Activated T-cell treated with anti-CD3 and anti-CD28 coated beads for 1 hour (primary cell): Measurements from ENCODE around the gene KCNMA1.
A peak's percentile ranks its signal among the peaks of the same experiment; 100 is the strongest.

ENCODE experiments used
- DNase-seq: peaks from one replicate; pipeline ENCODE4 v3.0.0-alpha.2; 2020; ENCODE audit warnings: low read depth

The KCNMA1 gene

DNA sequence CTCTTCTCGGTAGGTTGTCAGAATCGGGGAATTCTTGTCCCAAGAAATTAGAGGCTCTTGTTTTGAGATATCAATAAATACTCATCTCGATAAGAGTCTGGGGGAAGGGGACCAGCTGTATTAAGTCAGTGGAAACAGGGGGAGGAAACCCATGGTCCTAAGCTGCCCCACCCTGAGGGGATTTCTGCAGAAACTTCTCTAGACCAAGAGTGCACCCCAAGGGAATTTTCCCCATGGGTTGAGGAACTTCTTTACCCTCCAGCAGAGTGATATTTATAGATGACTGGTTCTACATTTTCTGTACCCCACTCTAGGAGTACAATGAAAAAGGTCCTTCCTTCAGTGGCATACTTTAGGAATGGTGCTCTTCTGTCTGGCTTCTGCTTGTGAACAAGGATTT lies 627.2 kb downstream of the KCNMA1 start:
- no peak for DNase-seq

DNA sequence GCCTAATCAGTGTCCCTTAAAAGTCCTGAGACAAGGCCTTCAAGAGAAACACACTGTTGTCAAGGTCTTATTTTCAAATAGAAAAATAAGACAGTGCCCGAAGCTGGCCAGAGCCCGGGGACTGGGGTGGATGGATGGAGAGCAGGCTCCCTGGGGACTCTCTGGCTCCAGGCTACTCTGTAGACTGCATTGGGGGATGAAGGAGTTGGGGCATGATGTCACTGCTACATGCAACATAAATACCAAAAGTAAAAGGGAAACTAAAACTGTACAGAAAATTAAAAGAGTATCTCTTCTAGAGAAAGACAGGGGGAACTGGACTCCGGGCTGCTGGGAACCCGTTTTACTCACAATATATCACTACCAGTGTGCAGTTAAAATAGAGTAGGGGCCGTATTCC lies 629.8 kb downstream of the KCNMA1 start:
- no peak for DNase-seq

DNA sequence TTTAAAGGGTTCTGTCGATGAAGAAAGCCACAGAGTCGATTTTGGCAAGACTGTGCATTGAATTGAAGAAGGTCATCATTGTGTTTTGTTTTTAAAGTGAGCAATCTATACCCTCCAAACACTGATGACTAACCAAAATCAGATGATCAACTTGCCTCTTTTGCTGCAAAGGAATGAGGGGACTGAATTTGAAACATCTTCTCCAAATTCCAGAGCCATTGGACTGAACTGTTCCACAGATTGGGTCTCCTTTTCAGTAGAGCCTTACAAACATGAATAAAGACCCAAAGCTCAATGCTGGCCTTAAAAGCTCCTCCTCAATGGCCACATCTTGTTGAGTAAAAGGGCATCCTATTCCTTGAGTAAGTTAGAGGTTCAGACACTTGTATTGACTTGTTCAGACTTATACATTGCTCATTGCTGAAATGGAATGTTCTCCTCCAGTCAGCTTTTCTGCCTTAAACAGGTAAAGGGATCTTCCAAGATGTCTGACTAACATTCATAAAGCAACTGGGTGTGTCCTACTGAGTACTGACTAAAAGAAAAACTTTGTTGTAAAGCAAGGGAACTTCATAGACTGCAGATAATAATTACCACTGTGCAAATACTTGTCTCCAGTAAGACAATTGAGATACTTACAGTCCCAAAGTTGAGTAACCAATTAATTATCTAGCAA lies 630.6 kb downstream of the KCNMA1 start:
- no peak for DNase-seq

DNA sequence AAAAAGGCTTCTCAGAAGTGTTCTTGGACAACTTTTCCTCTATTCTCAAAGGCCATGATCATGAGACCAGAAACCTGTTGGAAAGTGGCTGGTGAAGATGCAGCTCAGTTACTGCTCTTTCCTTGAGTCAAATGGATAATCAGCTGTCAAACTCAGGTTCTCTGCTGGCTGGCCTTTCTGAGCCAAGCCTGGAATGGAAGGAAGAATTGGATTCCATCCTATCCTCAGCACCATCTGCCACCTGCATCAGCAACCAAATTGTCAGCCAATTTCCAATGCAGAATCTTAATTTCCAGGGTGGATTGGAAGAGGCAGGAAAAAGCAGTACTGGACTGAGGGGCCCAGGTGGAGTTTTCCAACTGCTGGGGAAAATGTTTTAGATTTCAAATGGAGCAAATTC lies 631.7 kb downstream of the KCNMA1 start:
- DNase-seq = no peak

DNA sequence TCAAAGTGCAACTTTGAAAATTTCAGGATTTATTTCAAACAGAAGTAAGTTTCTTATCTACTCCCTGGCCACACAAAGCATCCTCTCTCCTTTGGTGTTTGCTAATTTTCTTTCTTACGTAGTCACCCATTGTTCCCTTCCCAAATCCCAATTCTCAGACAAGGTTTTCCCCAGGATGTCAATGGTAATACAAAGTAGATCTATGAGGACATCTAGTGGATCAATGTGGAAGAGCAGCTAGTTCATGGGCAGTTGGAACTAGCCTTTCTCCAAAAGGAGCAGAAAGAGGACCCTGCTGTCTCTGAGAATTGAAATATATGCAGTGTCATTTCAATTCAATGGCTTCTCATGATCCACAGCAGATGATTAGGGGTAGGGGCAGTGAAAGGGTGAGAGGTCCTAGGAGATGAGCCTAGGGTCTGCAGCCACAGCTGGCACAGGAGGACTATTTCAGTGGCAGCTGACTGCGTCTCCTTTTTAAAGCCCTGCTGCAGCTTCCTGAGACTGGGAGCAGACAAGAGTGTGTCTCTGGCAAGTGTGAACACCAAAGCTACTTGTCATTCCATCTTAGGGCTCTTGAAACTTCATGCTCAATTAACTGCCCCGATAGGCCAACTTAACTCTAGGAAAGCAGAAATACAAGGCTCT lies 632.6 kb downstream of the KCNMA1 start:
- DNase-seq = no peak

DNA sequence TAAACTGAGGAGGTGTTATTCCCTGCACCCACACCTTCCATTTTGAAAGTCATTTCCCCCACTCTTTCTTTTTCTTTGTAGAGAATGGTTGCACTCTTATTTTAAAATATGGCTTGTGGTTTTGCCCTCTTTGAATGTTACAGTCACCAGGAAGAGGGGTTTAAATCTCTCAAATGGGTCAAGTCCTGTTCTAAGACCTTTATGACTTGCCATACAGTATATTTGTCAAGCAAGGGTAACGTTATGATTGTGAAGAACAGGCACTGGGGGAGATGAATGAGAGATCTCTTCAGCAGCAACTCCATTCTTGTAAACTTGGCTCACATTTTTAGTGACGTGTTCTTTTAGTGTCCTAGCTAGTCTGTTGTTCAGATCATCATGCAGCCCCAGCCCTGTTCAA lies 634.7 kb downstream of the KCNMA1 start:
- DNase-seq = no peak

DNA sequence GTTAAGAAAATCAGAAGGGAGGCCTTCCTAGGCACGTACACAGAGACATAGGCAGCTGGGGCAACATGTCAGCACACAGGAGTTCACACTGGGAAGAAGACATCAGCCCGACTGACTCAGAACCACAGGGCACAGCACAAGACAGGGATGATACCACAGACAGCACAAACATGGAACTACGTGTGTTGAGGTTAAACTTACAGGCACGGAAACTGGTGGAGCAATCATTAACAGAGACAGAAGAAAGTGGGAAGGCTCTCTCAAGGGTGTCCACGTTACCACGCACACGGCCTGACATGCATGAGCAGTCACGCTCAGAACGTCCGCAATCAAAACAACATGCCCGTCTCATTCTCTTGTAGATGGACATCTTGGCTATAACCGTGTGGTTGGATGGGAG lies 636.4 kb downstream of the KCNMA1 start:
- no peak for DNase-seq

DNA sequence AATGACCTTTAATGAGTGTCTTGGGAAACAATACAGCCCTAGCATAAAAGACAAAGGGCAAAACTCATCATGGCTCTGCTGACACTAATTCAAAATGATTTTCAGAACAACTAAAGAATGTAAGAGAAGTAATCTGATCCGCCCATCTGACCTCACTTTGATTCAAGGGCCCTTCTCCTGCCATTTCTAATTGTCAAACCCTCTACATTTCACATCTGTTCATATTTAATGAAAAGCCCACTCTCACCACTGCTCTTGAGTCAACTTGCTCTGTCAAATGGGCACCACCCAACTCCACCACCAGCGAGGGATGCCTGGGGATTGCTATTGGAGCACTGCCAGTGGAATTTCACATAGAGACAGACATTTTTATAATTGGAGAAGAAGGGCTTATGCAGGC lies 639.2 kb downstream of the KCNMA1 start:
- no peak for DNase-seq

DNA sequence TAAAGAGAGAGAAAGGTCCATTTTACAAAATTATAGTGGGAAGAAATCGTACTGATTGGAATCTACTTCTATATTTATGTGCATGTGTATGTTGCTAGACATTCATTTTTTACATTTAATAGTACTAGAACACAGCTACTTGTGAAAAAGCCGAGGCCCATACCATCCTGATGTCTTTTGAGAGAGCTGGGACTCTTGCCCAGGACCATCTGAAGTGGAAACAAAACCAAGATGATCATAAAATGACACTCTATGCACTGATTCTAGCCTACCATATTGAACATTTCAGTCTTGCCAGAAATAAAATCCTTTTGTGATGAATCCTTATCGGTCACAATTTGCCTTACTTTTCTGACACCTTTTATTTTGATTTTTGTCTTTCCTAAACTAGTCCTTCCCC lies 640.0 kb downstream of the KCNMA1 start:
- no peak for DNase-seq

DNA sequence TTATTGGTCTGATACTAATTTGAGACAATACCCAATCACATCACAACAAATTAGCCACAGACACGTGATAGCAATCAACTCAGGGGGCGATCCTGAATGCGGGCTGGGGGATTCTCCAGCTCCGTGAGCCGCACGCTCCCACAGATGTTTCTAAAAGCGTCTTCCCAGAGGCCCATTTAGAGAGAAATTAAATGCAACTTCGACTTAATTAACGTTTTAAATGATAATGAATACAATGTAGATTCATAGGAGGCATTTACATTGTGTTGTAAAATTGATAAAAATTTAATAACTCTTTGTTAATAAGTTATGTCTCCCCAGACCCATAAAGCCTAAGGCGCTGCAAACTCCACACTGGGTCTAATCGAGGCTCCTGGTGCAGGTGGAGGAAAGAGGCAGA lies 642.6 kb downstream of the KCNMA1 start:
- no peak for DNase-seq

DNA sequence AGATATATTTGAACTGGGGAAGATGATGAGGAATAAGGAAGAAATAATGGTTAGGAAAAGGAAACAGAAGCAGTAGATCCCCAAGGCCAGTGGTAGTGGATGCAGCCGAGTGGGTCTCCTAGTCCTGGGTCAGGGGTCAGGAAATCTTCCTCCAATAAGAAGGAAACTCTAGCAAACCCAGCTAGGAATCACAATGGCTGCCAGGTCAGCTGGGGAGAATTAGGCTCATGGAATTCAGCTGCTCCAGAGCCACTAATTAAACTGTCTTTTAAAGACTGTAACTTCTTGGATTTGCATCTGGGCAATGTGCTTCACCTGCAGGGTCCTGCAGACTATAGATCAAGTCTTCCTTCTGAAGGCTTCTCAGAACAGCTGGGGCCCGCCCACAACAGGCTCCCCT lies 644.4 kb downstream of the KCNMA1 start:
- DNase-seq = no peak

DNA sequence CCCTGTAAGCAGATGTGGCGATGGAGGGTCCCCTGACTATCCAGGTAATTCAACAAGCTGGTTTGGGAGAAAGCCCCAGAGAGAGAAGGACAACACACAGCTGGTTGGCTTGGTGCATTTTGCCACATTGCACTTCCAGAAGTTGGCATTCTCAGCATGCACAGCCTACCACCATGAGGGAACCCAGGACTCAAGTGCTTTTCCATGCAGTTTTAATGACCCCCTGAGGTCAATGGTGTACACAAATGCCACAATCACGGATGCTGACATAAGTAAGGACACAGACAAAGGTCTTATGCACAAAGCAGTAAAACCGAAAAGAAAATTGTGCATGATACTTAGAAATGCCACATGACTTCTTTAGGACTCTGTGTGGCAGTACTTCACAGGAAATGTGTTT lies 645.1 kb downstream of the KCNMA1 start:
- DNase-seq = no peak

DNA sequence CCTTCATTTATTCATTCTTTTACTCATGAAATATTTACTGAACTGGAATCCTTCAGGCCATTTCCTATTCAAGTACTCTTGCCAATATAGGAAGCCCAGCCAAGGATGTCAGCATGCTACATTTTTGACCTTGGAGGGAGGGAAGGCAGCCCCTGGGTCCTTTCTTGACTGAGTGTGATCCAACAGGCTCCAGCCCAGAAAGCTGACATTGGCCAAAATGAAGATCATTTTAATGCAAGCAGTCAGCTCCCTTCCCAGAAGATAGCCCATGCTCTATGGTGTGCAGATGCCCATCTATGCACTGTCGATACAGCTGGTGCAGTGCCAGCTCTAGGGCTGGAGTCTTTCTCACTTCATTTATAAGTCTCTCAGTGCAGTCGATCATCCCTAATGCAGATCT lies 646.0 kb downstream of the KCNMA1 start:
- no peak for DNase-seq

DNA sequence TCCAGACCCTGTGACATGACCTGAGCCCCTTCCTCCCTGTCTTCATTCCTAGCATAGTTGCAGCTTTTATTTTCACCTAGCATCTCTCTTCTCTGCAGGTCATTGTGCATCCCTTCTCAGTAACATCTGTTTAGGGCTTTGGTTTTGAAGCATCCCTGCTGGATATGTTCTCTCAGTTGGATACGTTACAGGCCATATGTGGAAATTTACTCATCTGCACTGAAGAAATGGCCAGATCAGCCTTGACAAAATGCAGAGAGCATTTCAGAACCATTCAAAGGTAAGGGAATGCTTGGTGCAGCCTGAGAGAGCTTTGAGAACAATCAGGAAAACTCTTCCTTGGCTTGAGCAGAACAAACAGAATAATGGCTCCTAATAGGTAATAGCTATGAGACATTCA lies 647.0 kb downstream of the KCNMA1 start:
- no peak for DNase-seq

DNA sequence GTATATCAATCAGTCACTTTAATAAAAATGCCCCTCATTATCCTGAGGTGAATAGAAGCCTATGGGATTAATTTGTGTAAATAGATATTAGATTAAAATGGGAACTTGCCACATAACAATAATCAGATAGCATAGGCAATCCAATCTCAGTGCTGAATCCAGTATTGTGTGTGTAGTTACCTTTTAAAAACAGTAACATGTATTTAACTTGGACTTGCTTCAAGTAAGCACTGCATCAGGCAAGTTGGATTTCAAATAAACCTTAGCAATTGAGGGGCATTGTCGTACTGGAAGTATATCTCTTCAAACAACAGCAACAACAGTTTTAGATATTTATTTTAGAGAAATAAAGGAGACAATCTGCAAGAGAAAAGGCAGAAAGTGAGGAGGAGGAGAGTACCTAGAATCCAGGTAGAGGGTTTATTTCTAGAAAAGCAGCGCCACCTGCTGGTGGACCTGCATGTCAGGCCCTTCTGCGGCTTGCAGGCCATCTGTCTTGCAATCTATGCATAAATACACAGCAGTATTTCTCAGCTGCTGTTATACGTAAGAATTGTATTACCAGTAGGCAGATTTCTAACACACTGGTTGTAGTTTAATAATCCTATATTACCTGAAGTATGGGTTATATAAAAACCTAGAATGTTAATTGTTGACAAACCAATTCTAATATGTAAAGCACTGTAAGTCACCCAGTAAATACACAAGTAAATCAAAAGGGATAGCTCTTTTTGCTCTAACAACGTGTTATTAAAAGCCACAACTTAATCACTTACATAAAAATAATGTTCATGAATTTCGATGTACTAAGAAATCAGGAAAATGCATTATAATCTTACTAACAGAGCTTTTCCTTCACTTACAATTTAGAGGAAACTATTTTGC lies 652.8 kb downstream of the KCNMA1 start:
- peak; percentile 48 for DNase-seq

DNA sequence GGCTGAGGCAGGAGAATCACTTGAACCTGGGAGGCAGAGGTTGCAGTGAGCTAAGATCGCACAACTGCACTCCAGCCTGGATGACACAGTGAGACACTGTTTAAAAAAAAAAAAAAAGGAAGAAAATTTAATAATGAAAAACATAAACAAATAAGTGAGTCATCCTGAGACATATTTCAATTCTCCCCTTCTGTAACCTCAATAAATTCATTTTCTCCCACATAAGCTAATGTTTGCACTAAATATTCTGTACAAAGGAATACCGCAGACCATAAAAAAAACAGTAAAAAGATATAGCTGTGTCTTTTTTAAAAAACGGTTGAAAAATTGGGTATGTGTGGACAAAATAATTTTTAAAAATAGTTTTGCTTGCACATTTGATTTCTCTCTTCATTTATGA lies 654.0 kb downstream of the KCNMA1 start:
- DNase-seq = no peak

DNA sequence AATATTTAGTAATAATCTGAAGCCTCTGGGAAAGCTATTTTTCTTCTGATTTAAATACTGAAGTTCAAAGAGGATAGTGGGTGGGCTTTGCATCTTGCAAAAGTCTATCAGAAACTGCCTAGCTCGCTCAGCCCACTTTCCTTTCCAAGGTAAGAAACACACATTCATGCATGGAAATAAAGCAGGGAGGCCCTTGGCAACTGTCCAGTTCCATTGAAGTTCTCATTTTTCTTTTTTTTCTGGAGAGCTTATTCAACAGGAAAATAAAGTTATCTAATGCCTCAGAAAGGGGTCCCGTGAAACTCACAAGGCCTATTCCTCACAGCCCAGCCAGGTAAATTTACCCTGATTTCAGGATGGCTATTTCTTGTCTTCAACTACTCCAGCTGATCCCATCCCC lies 654.9 kb downstream of the KCNMA1 start:
- no peak for DNase-seq

DNA sequence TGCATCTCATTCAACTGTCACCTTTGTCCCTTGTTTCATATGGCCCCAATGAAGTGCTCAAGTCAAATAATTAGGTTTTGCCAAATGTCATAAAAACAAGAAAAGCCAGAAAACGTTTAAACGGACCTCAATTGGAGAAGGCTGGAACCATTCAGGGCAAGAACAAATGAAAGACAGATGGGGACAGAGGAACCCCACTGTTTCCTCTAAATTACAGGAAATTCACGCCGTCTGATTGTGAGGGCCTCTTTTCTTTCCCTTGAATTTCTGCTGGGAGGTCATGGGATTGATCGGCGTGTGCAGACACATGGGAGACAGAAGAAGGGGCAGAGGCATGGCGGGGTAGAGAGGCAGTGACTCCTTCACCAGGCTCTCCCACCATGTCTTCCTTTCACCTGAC lies 656.4 kb downstream of the KCNMA1 start:
- no peak for DNase-seq

DNA sequence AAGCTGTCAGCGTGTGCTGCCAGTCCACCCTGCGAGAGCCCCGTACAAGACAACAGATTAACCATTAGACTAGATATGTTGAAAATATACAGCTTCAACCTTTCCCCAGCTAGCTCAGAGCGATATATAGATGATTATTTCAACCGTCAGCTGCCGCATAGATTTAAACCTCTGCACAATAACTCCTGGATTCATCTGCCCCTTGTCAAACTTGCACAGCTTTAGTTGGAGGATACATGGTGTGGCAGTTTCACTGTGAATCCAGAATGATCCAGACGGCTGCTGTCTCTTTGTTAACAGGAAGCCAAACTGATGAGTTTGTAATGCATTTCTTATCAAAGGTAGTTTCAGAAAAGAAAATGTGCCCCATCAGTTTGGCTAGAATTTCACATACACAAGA lies 659.7 kb downstream of the KCNMA1 start:
- DNase-seq = no peak

DNA sequence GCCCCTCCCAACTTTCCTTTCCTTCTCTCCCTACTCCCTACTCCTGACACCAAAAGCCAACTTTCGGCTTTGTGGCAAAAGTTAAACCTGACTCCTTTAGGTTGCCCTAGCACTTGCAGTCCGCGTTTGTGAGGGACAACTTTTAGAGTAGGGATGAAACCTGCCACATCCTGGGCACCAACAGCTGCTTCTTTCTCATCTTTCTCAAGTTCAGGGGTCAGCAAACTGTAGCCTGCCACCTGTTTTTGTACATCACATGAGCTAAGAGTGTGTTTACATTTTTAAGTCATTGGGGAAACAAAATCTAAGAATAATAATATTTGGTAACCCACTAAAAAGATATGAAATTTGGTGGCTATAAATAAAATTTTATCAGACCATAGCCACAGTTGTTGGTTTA lies 660.6 kb downstream of the KCNMA1 start:
- no peak for DNase-seq

DNA sequence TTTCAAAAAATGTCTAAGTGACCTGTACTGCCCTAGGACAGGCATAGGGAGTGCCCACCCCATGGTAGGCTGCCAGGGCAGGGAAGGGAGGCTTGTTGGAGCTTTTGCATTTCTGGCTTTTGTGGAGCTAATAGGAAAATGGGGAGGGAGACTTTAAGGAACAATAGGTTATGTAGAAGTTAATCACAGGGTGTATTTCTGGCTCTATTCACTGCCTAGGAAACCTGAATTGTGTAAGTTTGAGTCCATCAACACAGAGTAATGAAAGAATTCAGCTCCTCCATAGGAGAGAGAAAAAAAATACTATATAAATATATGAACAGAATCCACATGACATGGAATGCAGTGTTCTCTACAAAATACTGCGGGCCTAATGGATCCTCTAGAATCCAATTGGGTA lies 661.5 kb downstream of the KCNMA1 start:
- DNase-seq = no peak

DNA sequence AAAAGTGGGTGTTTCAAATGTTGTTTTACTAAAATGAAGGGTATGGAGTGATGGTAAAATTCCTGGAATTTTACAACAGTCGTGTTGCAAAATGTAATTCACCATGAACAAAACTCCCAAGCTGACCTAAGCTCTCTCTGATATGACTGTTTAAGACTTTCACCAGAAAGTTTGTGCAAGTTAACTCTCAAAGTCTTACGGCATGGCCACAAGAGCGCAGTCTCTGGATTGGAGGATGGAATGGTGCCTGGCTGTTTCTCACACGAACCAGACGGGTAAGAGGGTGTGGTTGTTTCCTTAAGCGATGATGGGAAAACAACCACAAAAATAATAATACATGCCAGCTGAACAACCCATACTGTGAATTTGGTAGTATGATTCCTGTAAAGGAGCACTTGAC lies 662.5 kb downstream of the KCNMA1 start:
- DNase-seq = no peak

DNA sequence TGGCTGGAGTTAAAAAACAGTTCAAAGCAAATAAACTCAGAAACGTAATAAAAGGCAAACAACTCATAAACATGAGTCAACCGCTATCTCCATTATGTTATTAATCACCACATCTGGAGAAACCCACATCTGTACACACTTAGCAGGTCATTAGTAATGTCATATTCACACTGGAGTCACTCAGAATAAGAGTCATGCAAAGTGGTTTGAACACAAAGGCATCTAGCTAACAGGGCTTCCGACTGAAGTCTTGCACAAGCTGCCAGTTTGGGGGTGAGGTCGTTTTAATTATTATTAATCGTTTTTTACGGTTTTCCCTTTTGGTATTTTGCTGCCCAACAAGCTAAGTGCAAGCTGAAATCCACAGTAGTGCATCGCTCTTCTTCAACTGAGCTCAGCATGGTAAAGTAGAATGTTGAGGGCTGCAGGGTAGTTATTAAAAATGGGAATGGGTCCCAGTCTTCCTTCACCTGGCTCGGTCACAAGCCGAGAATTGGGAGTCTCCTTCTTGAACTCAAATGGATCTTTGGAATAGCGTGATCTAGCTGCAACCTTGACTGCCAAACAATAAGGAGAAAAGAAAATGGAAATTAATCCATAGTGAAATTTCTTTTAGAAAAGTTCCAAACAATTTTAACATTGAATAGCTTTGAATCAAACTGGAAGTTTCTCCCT lies 663.5 kb downstream of the KCNMA1 start:
- no peak for DNase-seq
